ENCODE data around the gene HOXD13. TPM values are rescaled to one million over a fixed set of nuclear protein-coding genes. Genes with fewer than 3 reads are reported as not detected.

HOXD13 gene
- total RNA-seq, 4 donors from 2014 or later, result 1.1 TPM; not detected in 3

DNA sequence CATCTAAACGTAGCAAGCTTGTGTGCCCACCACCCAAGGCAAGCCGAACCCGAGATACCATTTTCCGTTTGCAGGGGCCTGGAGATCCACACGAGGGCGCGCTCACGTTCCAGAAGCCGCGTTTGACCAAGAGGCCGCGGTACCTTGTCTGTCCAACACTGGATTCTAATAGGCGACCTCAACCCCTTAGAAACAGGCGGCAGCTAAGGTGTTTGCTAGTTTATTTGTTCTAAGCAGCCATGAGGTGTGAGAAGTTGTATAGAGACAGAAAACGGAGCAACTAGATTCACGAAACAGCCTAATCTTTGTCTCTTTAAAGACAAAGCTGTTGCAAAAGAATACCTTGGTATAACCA is 18.8 kb downstream of the HOXD13 start:
- TF ChIP-seq, protein P1, sequence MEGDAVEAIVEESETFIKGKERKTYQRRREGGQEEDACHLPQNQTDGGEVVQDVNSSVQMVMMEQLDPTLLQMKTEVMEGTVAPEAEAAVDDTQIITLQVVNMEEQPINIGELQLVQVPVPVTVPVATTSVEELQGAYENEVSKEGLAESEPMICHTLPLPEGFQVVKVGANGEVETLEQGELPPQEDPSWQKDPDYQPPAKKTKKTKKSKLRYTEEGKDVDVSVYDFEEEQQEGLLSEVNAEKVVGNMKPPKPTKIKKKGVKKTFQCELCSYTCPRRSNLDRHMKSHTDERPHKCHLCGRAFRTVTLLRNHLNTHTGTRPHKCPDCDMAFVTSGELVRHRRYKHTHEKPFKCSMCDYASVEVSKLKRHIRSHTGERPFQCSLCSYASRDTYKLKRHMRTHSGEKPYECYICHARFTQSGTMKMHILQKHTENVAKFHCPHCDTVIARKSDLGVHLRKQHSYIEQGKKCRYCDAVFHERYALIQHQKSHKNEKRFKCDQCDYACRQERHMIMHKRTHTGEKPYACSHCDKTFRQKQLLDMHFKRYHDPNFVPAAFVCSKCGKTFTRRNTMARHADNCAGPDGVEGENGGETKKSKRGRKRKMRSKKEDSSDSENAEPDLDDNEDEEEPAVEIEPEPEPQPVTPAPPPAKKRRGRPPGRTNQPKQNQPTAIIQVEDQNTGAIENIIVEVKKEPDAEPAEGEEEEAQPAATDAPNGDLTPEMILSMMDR (IDR thresholded peaks at IDR 0.05; ENCODE audit: low read depth), result no peak

DNA sequence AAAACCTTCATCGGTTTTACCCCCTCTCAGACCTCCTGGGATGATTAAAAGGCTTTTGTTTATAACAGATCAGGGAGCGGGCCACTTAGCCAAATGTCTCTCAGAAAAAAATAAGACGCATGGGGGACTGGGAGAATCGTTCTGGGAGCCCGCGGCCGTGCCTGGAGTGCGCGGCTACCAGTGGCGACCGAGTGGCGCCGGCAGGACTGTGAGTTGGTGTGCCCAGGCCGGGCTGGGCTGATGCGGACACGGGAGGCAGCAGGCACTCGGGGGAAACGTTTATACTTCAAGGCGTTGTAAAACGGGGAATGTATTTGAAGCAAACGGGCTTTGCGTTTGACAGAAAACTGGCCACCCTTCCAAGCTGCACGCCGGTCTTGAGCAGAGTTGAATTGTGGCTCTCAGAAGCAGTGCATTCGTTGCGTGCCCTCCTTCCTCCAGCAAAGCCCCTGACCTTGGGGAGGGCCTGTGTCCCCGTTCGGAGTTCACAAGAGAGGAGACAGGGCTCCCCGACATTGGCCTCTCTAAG is 19.4 kb downstream of the HOXD13 start:
- TF ChIP-seq, protein P1 (IDR thresholded peaks at IDR 0.05; ENCODE audit: low read depth), result no peak

DNA sequence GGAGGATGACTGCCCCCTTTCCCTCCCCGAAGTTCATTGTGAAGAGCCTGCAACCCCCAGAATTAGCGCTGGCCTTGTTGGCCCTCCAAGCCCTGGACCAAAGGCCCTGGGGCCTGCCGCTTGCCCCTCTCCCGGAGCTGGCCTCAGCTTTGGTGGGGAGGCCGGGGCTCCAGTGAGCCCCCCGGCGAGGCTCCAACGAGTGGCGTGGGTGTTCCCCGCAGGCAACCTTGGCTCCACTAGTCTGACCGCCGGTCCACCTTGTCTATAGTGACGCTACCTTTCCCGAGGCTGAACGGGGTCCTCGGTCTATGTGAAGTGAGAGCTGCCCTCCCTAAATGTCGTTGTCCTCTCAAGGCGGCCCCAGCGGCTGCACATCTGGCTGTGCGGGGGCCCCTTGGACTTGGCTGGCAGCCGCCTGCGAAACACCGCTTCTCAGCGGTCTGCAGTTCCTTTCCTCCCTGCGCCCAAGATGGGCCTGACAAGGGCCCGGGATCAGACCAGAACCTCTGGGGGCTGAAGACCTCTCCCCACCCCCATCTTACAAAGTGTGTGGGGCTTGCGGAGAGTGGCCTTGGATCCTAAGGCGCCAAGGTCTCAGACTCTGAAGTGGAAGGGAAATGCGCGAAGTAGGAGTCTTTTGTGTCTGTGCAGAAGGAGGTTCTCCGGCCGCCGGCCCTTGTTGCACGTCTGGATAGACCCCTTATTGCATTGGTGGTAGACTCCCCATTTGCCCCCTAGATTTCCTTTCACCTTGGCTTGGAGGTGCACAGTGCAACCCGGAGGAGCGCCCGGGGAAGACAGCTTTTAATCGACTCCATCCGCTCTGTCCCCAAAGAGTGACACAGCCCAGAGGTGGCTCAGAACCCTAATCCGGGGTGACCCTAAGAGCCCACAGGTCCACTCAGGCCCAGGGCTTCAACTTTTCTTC is 20.1 kb downstream of the HOXD13 start:
- TF ChIP-seq, protein P1 (IDR thresholded peaks at IDR 0.05; ENCODE audit: low read depth), result no peak

DNA sequence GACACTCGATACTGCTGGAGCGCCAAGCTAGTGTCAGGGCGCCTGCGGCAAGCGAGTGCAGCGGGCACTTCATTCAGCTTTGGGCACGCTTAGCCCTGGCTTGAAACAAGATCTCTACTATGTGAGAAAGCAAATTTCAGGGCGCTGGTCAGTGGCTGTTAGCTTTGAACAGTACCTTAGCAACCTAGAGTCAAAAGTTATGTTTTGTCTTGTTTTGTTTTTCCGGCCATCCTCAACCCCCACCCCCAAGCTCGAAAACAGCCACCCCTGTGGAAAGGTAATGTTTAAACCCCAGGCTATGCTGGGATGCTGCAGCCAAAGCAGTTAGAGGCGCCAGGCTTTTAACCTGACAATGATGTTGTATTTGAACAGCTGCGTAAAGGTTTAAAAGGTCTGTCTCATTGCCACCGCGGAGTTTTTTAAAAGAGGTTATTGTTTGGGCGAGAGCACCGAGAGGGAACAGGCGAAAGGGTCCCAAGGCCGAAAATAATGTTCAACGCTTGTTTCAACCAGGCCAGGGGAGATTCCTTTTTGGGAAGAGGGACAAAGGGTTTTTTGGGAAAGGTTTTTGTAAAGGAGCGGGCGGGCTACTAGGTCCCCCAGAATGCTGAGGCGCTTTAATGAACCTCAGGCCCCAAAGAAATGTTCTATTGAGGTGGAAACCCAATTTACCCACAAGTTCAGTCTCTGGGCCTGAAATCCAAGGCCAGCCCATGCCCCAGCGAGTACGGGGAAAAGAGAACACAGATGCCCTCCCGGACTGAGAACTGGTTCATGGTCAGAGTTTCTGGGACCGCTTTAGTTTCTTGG is 21.8 kb downstream of the HOXD13 start:
- TF ChIP-seq, protein P1 (IDR thresholded peaks at IDR 0.05; ENCODE audit: low read depth), result no peak

DNA sequence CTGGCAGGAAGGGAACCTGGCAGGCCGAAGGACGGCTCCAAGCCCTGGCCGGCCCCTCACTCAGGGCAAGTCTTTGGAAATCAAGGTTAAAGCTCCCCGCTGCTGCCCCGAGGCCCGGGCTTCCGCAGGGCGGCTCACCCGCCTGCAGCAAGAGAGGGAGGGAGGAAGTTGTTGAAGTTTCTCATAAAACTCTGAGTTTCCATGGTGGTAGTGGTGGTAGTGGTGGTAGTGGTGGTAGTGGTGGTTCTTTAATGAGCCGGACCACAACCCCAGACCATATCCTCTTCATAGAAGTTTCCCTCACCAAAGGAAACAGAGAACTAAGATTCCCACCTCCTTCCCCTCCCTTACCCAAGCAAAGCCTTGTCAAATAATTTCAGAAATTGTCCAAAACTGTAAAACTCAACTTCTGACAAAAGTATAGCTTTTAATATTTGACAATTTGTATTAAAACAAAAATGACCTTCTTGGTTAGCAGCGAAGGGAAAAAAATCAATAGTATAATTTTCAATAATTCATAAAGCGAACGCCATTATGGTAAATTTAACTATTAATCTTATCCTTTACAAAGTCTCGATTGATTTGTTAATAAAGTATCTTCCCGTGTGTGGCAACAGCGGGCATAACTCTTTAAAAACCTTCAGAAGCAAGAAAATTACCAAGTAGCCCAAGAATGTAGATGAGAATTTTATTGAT is 22.6 kb downstream of the HOXD13 start:
- TF ChIP-seq, protein P1 (IDR thresholded peaks at IDR 0.05; ENCODE audit: low read depth), result no peak

DNA sequence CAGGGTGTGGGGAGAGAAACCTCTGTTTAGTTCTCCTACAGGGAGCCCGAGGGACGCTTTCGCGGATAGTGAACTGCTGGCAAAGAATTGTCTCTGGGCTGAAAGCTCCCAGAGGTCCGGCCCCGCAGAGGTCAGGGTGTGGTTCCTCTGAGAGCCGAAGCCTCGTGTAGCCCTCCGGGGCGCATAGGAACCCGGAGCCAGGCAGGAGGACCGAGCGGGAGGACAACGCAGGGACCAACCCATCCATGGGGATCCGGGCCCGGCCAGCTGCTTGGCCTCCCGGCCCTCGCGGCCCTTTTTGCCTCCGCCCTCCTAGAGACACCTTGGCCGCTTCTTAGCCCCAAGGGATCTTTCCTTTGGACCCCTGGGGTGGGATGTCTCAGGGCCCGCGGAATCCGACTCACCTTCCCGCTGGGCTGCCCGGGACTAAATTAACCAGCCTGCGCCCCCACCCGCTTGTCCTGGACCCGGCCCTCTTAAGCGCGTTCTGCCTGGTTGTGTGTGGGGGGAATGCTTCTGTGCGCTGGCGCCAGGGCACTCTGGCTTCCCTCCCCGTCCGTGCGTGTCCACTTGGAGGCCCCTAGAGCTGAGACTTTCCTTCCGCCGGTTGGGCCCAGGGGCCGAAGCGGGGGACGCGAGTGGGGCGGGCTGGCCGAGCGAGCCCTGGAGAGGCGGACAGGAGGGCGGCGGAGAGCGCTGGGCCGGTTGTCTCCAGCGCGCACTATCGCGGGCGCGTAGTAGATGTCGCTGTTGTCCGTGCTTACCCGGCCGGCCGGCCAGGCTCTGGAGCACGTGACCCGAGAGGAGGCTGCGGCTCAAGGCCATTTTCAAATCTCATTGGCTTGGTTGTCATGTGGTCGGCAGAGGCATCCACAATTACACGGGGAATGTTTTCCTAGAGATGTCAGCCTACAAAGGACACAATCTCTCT is 23.6 kb downstream of the HOXD13 start, which contains the start of gene HOXD10:
HOXD10 (plus strand) TSS at position 896 of the 931 bp plus-strand sequence. CDS start 56 bp downstream, outside the sequence.
- TF ChIP-seq, protein P1 (IDR thresholded peaks at IDR 0.05; ENCODE audit: low read depth), result no peak

Data from subcutaneous adipose tissue (tissue), 4 donors.